Measurements from ENCODE around the gene MDN1. TPM values are rescaled to one million over a fixed set of nuclear protein-coding genes. Genes with fewer than 3 reads are reported as not detected.
"Not testable (repeated sequence)": the region's sequence is repeated elsewhere in the genome, so short reads cannot be mapped to it uniquely, and the experiment has no call there.

The MDN1 gene
- total RNA-seq, 2 experiments from 2014 or later, result 38.2 to 39.4 TPM

GRCh38 chr6:89836639-89837222, 17.1 kb upstream of the MDN1 start:
- H3K27ac Mint-ChIP-seq, result no peak overlapping the region

GRCh38 chr6:89834884-89835792, 15.5 kb upstream of the MDN1 start:
- H3K4me3 Mint-ChIP-seq, result peak overlapping the region; percentile 56
- ChIA-PET POLR2A (interaction anchor here (0.5 to 1.0 kb wide), 4 partner anchors 9 to 483 kb away, joined by 3 to 4 read pairs (median 3); partner anchors contain the start of gene MDN1), CTCF (interaction anchor here (0.6 to 1.4 kb wide), 3 partner anchors 10 to 105 kb away, joined by 3 to 4 read pairs (median 4); no protein-coding TSS in a partner anchor)
- peaks cover 73% of the 10 kb centered on the region for H3K36me3 Mint-ChIP-seq (ENCODE audit: low read depth)
- no peaks in the 10 kb centered on the region for H3K27me3 Mint-ChIP-seq
- peak overlapping the region; percentile 76 for H3K27ac Mint-ChIP-seq
- H3K4me1 Mint-ChIP-seq, result peaks cover 68% of the 10 kb centered on the region
- peak; percentile 70 for DNase-seq
- no peaks in the 10 kb centered on the region for H3K9me3 Mint-ChIP-seq

More at GRCh38 chr6:89836639-89837222, 17.1 kb upstream of the MDN1 start:
- H3K4me3 Mint-ChIP-seq, result no peak overlapping the region
- no peaks in the 10 kb centered on the region for H3K9me3 Mint-ChIP-seq
- no peaks in the 10 kb centered on the region for H3K27me3 Mint-ChIP-seq
- POLR2A ChIA-PET, result no interaction called here
- DNase-seq, result no peak
- H3K36me3 Mint-ChIP-seq (ENCODE audit: low read depth), result peaks cover 64% of the 10 kb centered on the region
- CTCF ChIA-PET, result interaction anchor here (1.5 kb wide), 1 partner anchor 16 kb away, joined by 3 read pairs; no protein-coding TSS in a partner anchor
- peaks cover 58% of the 10 kb centered on the region for H3K4me1 Mint-ChIP-seq

GRCh38 chr6:89830170-89830809, 10.7 kb upstream of the MDN1 start:
- H3K4me1 Mint-ChIP-seq, result peaks cover 47% of the 10 kb centered on the region
- no peaks in the 10 kb centered on the region for H3K27me3 Mint-ChIP-seq
- H3K4me3 Mint-ChIP-seq, result peak overlapping the region; percentile 99
- no peak for DNase-seq
- POLR2A ChIA-PET, result interaction anchor here (1.4 to 4.2 kb wide), 7 partner anchors 11 to 57 kb away, joined by 6 to 160 read pairs (median 16); partner anchors contain the start of gene MDN1
- H3K36me3 Mint-ChIP-seq (ENCODE audit: low read depth), result peaks cover 45% of the 10 kb centered on the region
- H3K27ac Mint-ChIP-seq, result peak overlapping the region; percentile 96
- CTCF ChIA-PET, result interaction anchor here (0.6 kb wide), 1 partner anchor 9 kb away, joined by 3 read pairs; no protein-coding TSS in a partner anchor
- no peaks in the 10 kb centered on the region for H3K9me3 Mint-ChIP-seq

- no peaks in the 10 kb centered on the region for H3K27me3 Mint-ChIP-seq
- peak within 1 kb of the TSS; percentile 99 for H3K4me3 Mint-ChIP-seq
- peak; percentile 96 for DNase-seq
- ChIA-PET CTCF (interaction anchor here (0.8 to 3.0 kb wide), 8 partner anchors 10 to 649 kb away, joined by 3 to 38 read pairs (median 3); partner anchors contain the start of gene MDN1), POLR2A (interaction anchor here (0.6 to 4.2 kb wide), 26 partner anchors 11 to 749 kb away, joined by 3 to 160 read pairs (median 6); partner anchors contain the start of genes LYRM2, MDN1, PM20D2 and PNRC1)
- H3K9me3 Mint-ChIP-seq, result no peaks in the 10 kb centered on the region
- peaks cover 39% of the 10 kb centered on the region for H3K36me3 Mint-ChIP-seq (ENCODE audit: low read depth)
- peak within 1 kb of the TSS; percentile 96 for H3K27ac Mint-ChIP-seq
- H3K4me1 Mint-ChIP-seq, result peaks cover 40% of the 10 kb centered on the region
These were observed 10.0 kb upstream of the MDN1 start, which contains the start of gene CASP8AP2 for GRCh38 chr6:89829472-89830169. TSS of gene CASP8AP2 (plus strand) at chr6:89829880.

GRCh38 chr6:89828988-89829471, 9.4 kb upstream of the MDN1 start:
- peak; percentile 41 for DNase-seq
- Mint-ChIP-seq H3K4me1 (peaks cover 37% of the 10 kb centered on the region), H3K9me3 (no peaks in the 10 kb centered on the region), H3K36me3 (ENCODE audit: low read depth) (peaks cover 41% of the 10 kb centered on the region), H3K4me3 (peak overlapping the region; percentile 99), H3K27ac (peak overlapping the region; percentile 96), H3K27me3 (no peaks in the 10 kb centered on the region)
- CTCF ChIA-PET, result interaction anchor here (0.8 to 3.0 kb wide), 8 partner anchors 10 to 650 kb away, joined by 3 to 38 read pairs (median 3); partner anchors contain the start of gene MDN1
- POLR2A ChIA-PET, result interaction anchor here (0.6 to 4.2 kb wide), 26 partner anchors 10 to 749 kb away, joined by 3 to 160 read pairs (median 6); partner anchors contain the start of genes LYRM2, MDN1, PM20D2 and PNRC1

- peaks cover 34% of the 10 kb centered on the region for H3K4me1 Mint-ChIP-seq
- H3K27me3 Mint-ChIP-seq, DNase-seq, H3K9me3 Mint-ChIP-seq: not testable (repeated sequence)
- H3K27ac Mint-ChIP-seq, result peak overlapping the region; percentile 96
- ChIA-PET CTCF (interaction anchor here (1.1 to 3.0 kb wide), 5 partner anchors 9 to 650 kb away, joined by 3 to 38 read pairs (median 4); partner anchors contain the start of gene MDN1), POLR2A (interaction anchor here (0.8 to 4.2 kb wide), 23 partner anchors 10 to 748 kb away, joined by 3 to 160 read pairs (median 6); partner anchors contain the start of genes LYRM2, MDN1, PM20D2 and PNRC1)
- H3K36me3 Mint-ChIP-seq (ENCODE audit: low read depth), result peaks cover 38% of the 10 kb centered on the region
- peak overlapping the region; percentile 99 for H3K4me3 Mint-ChIP-seq
These were observed 8.9 kb upstream of the MDN1 start for GRCh38 chr6:89828475-89828987.

- no peak for DNase-seq
- Mint-ChIP-seq H3K27ac (no peak overlapping the region), H3K27me3 (no peaks in the 10 kb centered on the region), H3K9me3 (no peaks in the 10 kb centered on the region), H3K36me3 (ENCODE audit: low read depth) (peaks cover 14% of the 10 kb centered on the region), H3K4me1 (peaks cover 13% of the 10 kb centered on the region), H3K4me3 (no peak overlapping the region)
- POLR2A ChIA-PET, result no interaction called here
- CTCF ChIA-PET, result no interaction called here
These were observed 6.5 kb upstream of the MDN1 start for GRCh38 chr6:89826029-89826528.

- POLR2A ChIA-PET, result interaction anchor here (0.7 to 4.7 kb wide), 19 partner anchors 8 to 656 kb away, joined by 3 to 160 read pairs (median 5); partner anchors contain the start of genes CASP8AP2 and LYRM2
These were observed 638 bp downstream of the MDN1 start for GRCh38 chr6:89818977-89819335.

GRCh38 chr6:89817481-89817880, 2.1 kb downstream of the MDN1 start:
- Mint-ChIP-seq H3K27ac (no peak overlapping the region), H3K4me1 (peaks cover 35% of the 10 kb centered on the region), H3K27me3 (no peaks in the 10 kb centered on the region), H3K4me3 (peak overlapping the region; percentile 88), H3K36me3 (ENCODE audit: low read depth) (peaks cover 13% of the 10 kb centered on the region), H3K9me3 (no peaks in the 10 kb centered on the region)
- ChIA-PET POLR2A (interaction anchor here (4.7 kb wide), 1 partner anchor 12 kb away, joined by 160 read pairs; the partner anchor contains the start of gene CASP8AP2), CTCF (interaction anchor here (1.4 kb wide), 1 partner anchor 24 kb away, joined by 3 read pairs; no protein-coding TSS in a partner anchor)
- DNase-seq, result no peak

More at GRCh38 chr6:89818977-89819335, 638 bp downstream of the MDN1 start:
- peaks cover 13% of the 10 kb centered on the region for H3K36me3 Mint-ChIP-seq (ENCODE audit: low read depth)
- no peak for DNase-seq
- H3K27ac Mint-ChIP-seq, result peak overlapping the region; percentile 89
- H3K4me1 Mint-ChIP-seq, result peaks cover 35% of the 10 kb centered on the region
- no peaks in the 10 kb centered on the region for H3K27me3 Mint-ChIP-seq
- peak overlapping the region; percentile 88 for H3K4me3 Mint-ChIP-seq
- CTCF ChIA-PET, result interaction anchor here (0.7 to 3.0 kb wide), 6 partner anchors 9 to 493 kb away, joined by 3 to 38 read pairs (median 4); partner anchors contain the start of gene CASP8AP2
- H3K9me3 Mint-ChIP-seq, result no peaks in the 10 kb centered on the region

- H3K27me3 Mint-ChIP-seq; DNase-seq; H3K9me3 Mint-ChIP-seq; H3K4me3 Mint-ChIP-seq; H3K27ac Mint-ChIP-seq; H3K36me3 Mint-ChIP-seq (ENCODE audit: low read depth): not testable (repeated sequence)
- H3K4me1 Mint-ChIP-seq, result peaks cover 28% of the 10 kb centered on the region
- ChIA-PET CTCF (interaction anchor here (1.0 kb wide), 1 partner anchor 9 kb away, joined by 3 read pairs; no protein-coding TSS in a partner anchor), POLR2A (interaction anchor here (2.6 kb wide), 1 partner anchor 16 kb away, joined by 10 read pairs; the partner anchor contains the start of gene CASP8AP2)
These were observed 6.2 kb downstream of the MDN1 start for GRCh38 chr6:89813422-89813821.

- POLR2A ChIA-PET, result no interaction called here
- DNase-seq, result no peak
- Mint-ChIP-seq H3K36me3 (ENCODE audit: low read depth) (peaks cover 12% of the 10 kb centered on the region), H3K4me1 (peaks cover 10% of the 10 kb centered on the region), H3K27me3 (no peaks in the 10 kb centered on the region), H3K4me3 (no peak overlapping the region), H3K27ac (no peak overlapping the region), H3K9me3 (no peaks in the 10 kb centered on the region)
- CTCF ChIA-PET, result interaction anchor here (0.6 to 1.5 kb wide), 2 partner anchors 12 to 39 kb away, joined by 3 to 7 read pairs; partner anchors contain the start of gene MDN1
These were observed 12.0 kb downstream of the MDN1 start for GRCh38 chr6:89807581-89807980.

Data from activated CD4-positive, alpha-beta memory T cell treated with anti-CD3 and anti-CD28 coated beads, Interleukin-2, amount 10 ng/mL, durations not matched to agents 7 days and 5 days (primary cell).